NCI-H1105 treated with DMSO at 0.1 percent for 48 hours (cell line): ENCODE results near the gene MICALL1.

Experiments
- DNase-seq: peaks from one replicate; lab custom pipeline; 2025; lab: John Stamatoyannopoulos, UW

The MICALL1 gene

GRCh38 chr22:37983860-37984791 is 78.0 kb downstream of the MICALL1 start, which contains the start of gene SOX10:
Gene SOX10, minus strand, starts transcription at chr22:37984555. Its CDS starts 771 bp downstream, at chr22:37983784.
- DNase-seq: no peak

- DNase-seq: no peak
Observed at GRCh38 chr22:37985050-37985585, 79.0 kb downstream of the MICALL1 start.

- DNase-seq: no peak
Observed at GRCh38 chr22:37985751-37986281, 79.7 kb downstream of the MICALL1 start.

- no peak for DNase-seq
Observed at GRCh38 chr22:37986371-37986770, 80.3 kb downstream of the MICALL1 start.

- no peak for DNase-seq
Observed at GRCh38 chr22:37989146-37990045, 83.3 kb downstream of the MICALL1 start.

GRCh38 chr22:37990301-37990700 is 84.2 kb downstream of the MICALL1 start:
- DNase-seq: no peak

GRCh38 chr22:37990862-37991261 is 84.8 kb downstream of the MICALL1 start:
- DNase-seq: no peak

GRCh38 chr22:37991731-37992442 is 85.8 kb downstream of the MICALL1 start:
- no peak for DNase-seq
